ENCODE data around the gene FOXA2. TPM values are rescaled to one million over a fixed set of nuclear protein-coding genes. Genes with fewer than 3 reads are reported as not detected.

Gene FOXA2
- polyA plus RNA-seq, 3 donors: not detected

DNA sequence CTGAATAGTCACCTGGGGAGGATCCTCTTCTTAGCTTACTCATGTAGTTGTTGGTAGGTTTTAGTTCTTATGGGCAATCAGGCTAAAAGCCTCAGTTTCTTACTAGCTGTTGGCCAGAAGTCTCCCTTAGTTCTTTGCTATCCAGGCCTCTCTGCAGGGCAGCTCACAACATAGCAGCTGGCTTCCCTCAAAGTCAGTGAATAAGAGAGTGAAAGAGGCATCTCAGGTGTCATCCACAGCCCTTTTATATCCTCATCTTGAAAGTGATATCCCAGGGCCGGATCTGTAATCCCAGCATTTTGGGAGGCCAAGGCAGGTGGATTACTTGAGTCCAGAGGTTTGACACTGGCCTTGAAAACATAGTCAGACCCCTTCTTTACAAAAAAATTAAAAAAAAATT lies 42.1 kb upstream of the FOXA2 start:
- Mint-ChIP-seq H3K27ac (no peak overlapping the region), H3K4me3 (no peak overlapping the region), H3K36me3 (no peaks in the 10 kb centered on the region), H3K9me3 (no peaks in the 10 kb centered on the region), H3K4me1 (no peaks in the 10 kb centered on the region), H3K27me3 (ENCODE audit: low read depth in 3 of 3) (peaks cover 3 to 7% (median 5%) of the 10 kb centered on the region in 3 donors)
- H3K27me3 ChIP-seq (ENCODE audit: control insufficient read depth in 2 of 2, insufficient read depth in 2 of 2, low read length in 2 of 2): no peaks in the 10 kb centered on the region
- H3K4me1 ChIP-seq (ENCODE audit: control insufficient read depth in 1 of 2, insufficient read depth in 2 of 2, low read length in 2 of 2): no peaks in the 10 kb centered on the region
- H4K20me1 ChIP-seq (ENCODE audit: insufficient read depth, low read length): no peaks in the 10 kb centered on the region
- no peak overlapping the region for H3K9ac ChIP-seq (ENCODE audit: insufficient read depth, low read length, poor library complexity, severe bottlenecking)
- no peak overlapping the region for H3K27ac ChIP-seq (ENCODE audit: low read depth in 1 of 2, low read length in 2 of 2)
- intact Hi-C loops (cut with micrococcal nuclease): no loop called here
- no peak for DNase-seq
- no peaks in the 10 kb centered on the region for H3K9me3 ChIP-seq (replicated peaks in 1 of 2; ENCODE audit: control insufficient read depth in 1 of 2, insufficient read depth in 1 of 2, low read length in 2 of 2)
- H3K79me2 ChIP-seq (ENCODE audit: insufficient read depth, low read length): no peaks in the 10 kb centered on the region
- WGBS (ENCODE audit: insufficient coverage): no CpG with 5 or more reads among the region's 1 CpG
- H3K4me3 ChIP-seq (replicated peaks in 1 of 3; ENCODE audit: low read depth in 2 of 3, low read length in 3 of 3): no peak overlapping the region
- H2AFZ ChIP-seq (ENCODE audit: insufficient read depth, low read depth, low read length, poor library complexity, severe bottlenecking): no peak overlapping the region
- H3K36me3 ChIP-seq (replicated peaks in 1 of 2; ENCODE audit: control insufficient read depth in 1 of 2, insufficient read depth in 2 of 2, low read length in 2 of 2): no peaks in the 10 kb centered on the region
- TF ChIP-seq, protein P1, sequence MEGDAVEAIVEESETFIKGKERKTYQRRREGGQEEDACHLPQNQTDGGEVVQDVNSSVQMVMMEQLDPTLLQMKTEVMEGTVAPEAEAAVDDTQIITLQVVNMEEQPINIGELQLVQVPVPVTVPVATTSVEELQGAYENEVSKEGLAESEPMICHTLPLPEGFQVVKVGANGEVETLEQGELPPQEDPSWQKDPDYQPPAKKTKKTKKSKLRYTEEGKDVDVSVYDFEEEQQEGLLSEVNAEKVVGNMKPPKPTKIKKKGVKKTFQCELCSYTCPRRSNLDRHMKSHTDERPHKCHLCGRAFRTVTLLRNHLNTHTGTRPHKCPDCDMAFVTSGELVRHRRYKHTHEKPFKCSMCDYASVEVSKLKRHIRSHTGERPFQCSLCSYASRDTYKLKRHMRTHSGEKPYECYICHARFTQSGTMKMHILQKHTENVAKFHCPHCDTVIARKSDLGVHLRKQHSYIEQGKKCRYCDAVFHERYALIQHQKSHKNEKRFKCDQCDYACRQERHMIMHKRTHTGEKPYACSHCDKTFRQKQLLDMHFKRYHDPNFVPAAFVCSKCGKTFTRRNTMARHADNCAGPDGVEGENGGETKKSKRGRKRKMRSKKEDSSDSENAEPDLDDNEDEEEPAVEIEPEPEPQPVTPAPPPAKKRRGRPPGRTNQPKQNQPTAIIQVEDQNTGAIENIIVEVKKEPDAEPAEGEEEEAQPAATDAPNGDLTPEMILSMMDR (IDR thresholded peaks at IDR 0.05): no peak
- no peak overlapping the region for H3K4me2 ChIP-seq (replicated peaks; ENCODE audit: extremely low read depth, low read length, poor library complexity, severe bottlenecking)

DNA sequence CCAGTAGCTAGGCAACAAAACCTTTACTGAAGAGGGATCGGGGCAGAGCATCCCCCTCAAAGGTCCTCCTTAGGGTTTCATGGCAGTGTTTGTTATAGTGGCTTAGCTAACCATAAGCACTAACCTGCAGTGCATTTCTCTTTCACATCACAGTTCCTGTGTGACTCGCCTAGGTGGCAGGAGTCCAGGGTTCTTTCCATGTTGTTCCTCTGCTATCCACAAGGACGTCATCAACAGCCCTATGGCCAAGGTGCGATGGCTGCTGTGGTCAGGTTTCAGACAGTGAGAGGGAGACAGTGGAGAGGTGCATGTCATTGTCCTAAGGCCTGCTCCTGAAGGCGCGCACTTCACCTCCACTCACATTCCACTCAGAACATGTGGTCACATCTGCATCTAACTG lies 38.8 kb upstream of the FOXA2 start:
- H3K79me2 ChIP-seq (ENCODE audit: insufficient read depth, low read length): no peaks in the 10 kb centered on the region
- Mint-ChIP-seq H3K27me3 (ENCODE audit: low read depth in 3 of 3) (peaks cover 1 to 4% (median 3%) of the 10 kb centered on the region in 3 donors), H3K36me3 (no peaks in the 10 kb centered on the region), H3K27ac (no peak overlapping the region), H3K9me3 (no peaks in the 10 kb centered on the region), H3K4me1 (no peaks in the 10 kb centered on the region), H3K4me3 (no peak overlapping the region)
- H3K36me3 ChIP-seq (replicated peaks in 1 of 2; ENCODE audit: control insufficient read depth in 1 of 2, insufficient read depth in 2 of 2, low read length in 2 of 2): no peaks in the 10 kb centered on the region
- WGBS (ENCODE audit: insufficient coverage): 100% methylated on average over 3 of the region's 6 CpGs
- no peak overlapping the region for H3K27ac ChIP-seq (ENCODE audit: low read depth in 1 of 2, low read length in 2 of 2)
- no peak for DNase-seq
- no peak overlapping the region for H3K4me2 ChIP-seq (replicated peaks; ENCODE audit: extremely low read depth, low read length, poor library complexity, severe bottlenecking)
- no peak overlapping the region for H2AFZ ChIP-seq (ENCODE audit: insufficient read depth, low read depth, low read length, poor library complexity, severe bottlenecking)
- H3K27me3 ChIP-seq (ENCODE audit: control insufficient read depth in 2 of 2, insufficient read depth in 2 of 2, low read length in 2 of 2): no peaks in the 10 kb centered on the region
- no peaks in the 10 kb centered on the region for H3K9me3 ChIP-seq (replicated peaks in 1 of 2; ENCODE audit: control insufficient read depth in 1 of 2, insufficient read depth in 1 of 2, low read length in 2 of 2)
- H3K4me3 ChIP-seq (replicated peaks in 1 of 3; ENCODE audit: low read depth in 2 of 3, low read length in 3 of 3): no peak overlapping the region
- H3K9ac ChIP-seq (ENCODE audit: insufficient read depth, low read length, poor library complexity, severe bottlenecking): no peak overlapping the region
- intact Hi-C loops (cut with micrococcal nuclease): no loop called here
- H4K20me1 ChIP-seq (ENCODE audit: insufficient read depth, low read length): no peaks in the 10 kb centered on the region
- no peaks in the 10 kb centered on the region for H3K4me1 ChIP-seq (ENCODE audit: control insufficient read depth in 1 of 2, insufficient read depth in 2 of 2, low read length in 2 of 2)
- TF ChIP-seq, protein P1 (IDR thresholded peaks at IDR 0.05): no peak

Measured in CD14-positive monocyte (primary cell).